Body of pancreas (tissue), 4 donors: ENCODE data around the gene QRICH2. TPM values are rescaled to one million over a fixed set of nuclear protein-coding genes. Genes with fewer than 3 reads are reported as not detected.
"Not testable (repeated sequence)": the region's sequence is repeated elsewhere in the genome, so short reads cannot be mapped to it uniquely, and the experiment has no call there.

Experiments
- ATAC-seq: fragments of 150-250 bp; one replicate; pipeline ENCODE4 v1.9.1; 2016
- DNase-seq, 4 donors: peaks; one replicate each; pipeline ENCODE4 v3.0.0-alpha.2; 2019
- H3K27ac ChIP-seq, 4 donors: fragments of 200-600 bp; sonication (generic); 1 replicate in 3 of 4; 2 replicates in 1 of 4; pipeline versions ENCODE4 v1.5.1 to v1.6.1; 2016 to 2019; ENCODE audit warnings: mild to moderate bottlenecking in 1 of 4, mixed read lengths in 1 of 4, moderate library complexity in 1 of 4
- H3K27me3 ChIP-seq, 2 donors: fragments of 200-600 bp; sonication (generic); one replicate each; pipeline ENCODE4 v1.6.0; 2016; ENCODE audit warnings: mild to moderate bottlenecking in 1 of 2
- H3K36me3 ChIP-seq, 2 donors: fragments of 200-600 bp; sonication (generic); replicated peaks in 1 of 2; 2 replicates each; pipeline ENCODE4 v1.5.1; 2016; ENCODE audit warnings: low read depth in 2 of 2; ENCODE audit not compliant: insufficient read depth in 1 of 2
- H3K4me1 ChIP-seq: fragments of 200-600 bp; sonication (generic); one replicate; pipeline ENCODE4 v1.6.0; 2016
- H3K4me3 ChIP-seq, 2 donors: fragments of 200-600 bp; sonication (generic); 1 replicate in 1 of 2; 2 replicates in 1 of 2; pipeline ENCODE4 v1.5.1; 2016 to 2019
- H3K9me3 ChIP-seq, 3 donors: fragments of 200-600 bp; sonication (generic); 1 replicate in 2 of 3; 2 replicates in 1 of 3; pipeline ENCODE4 v1.5.1; 2016
- POLR2A ChIP-seq, 3 donors: fragments of 450-650 bp; IDR thresholded peaks; one replicate each; pipeline ENCODE4 v1.6.1; 2016; ENCODE audit warnings: antibody characterized with exemption in 3 of 3, mild to moderate bottlenecking in 2 of 3
- WGBS, 2 donors: methylation state at CpG; one replicate each; pipeline ENCODE4 v1.1.5; 2017; 5-methylcytosine and 5-hydroxymethylcytosine counted together
- intact Hi-C: fragments of 100-400 bp; cut with DNase I; formaldehyde crosslinking; loops from one replicate; pipeline ENCODE4 v1.15.1; 2023
- total RNA-seq, 2 donors: library from RNA; depleted of rRNA; stranded (reverse); fragments of >200 nt; gene quantifications; one replicate each; pipeline ENCODE4 v1.1.0, GENCODE V29; 2016
- TF ChIP-seq, protein P1 (sequence below), 7 experiments: fragments of 450-650 bp in 4 of 7; fragments of 200-600 bp in 3 of 7; sonication (generic) in 3 of 7; IDR thresholded peaks; one replicate each; pipeline ENCODE4 v1.5.1; 2016 to 2019; ENCODE audit warnings: antibody characterized with exemption in 7 of 7

The QRICH2 gene
- total RNA-seq, 2 donors from 2014 or later = 0.66 to 1.6 TPM

DNA sequence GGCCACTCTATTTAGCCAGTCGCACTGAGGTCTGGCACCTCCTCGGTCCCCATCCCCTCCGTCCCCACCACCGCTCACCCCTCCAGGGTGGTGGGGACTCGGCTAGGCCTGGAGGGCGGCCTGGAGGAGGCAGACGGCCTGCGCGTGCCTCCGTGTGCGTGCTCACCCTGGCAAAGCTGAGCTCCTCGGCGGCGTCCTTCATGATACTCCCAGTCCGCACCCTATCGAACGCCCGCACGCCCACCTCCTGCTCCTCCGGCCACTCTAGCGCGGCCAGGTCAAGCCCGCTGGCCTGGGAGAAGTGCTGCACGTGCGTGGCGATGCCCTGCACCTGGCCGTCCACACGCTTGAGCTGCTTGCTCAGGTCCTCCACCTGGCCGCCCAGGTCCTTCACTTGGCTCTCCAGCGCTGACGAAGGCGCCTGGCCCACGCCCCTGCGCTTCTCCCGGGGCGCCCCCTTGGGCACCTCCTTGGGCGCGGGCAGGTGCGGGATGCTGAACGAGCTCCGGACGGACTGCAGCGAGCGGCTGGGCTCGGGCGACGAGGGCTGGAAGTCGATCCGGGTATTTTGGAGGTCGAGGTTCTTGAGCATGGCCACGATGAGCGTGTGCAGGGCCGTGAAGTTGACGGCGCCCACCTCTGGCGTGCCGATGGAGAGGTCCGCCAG, 644 bp downstream of the QRICH2 start:
- intact Hi-C loops = loop anchor here (10.0 kb wide), 1 partner anchor 207 kb away; no protein-coding TSS in a partner anchor
- DNase-seq = no peak
- TF ChIP-seq, protein P1, sequence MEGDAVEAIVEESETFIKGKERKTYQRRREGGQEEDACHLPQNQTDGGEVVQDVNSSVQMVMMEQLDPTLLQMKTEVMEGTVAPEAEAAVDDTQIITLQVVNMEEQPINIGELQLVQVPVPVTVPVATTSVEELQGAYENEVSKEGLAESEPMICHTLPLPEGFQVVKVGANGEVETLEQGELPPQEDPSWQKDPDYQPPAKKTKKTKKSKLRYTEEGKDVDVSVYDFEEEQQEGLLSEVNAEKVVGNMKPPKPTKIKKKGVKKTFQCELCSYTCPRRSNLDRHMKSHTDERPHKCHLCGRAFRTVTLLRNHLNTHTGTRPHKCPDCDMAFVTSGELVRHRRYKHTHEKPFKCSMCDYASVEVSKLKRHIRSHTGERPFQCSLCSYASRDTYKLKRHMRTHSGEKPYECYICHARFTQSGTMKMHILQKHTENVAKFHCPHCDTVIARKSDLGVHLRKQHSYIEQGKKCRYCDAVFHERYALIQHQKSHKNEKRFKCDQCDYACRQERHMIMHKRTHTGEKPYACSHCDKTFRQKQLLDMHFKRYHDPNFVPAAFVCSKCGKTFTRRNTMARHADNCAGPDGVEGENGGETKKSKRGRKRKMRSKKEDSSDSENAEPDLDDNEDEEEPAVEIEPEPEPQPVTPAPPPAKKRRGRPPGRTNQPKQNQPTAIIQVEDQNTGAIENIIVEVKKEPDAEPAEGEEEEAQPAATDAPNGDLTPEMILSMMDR (IDR thresholded peaks at IDR 0.05) = no peak
- no peak for TF ChIP-seq POLR2A (IDR thresholded peaks at IDR 0.05)
- WGBS, 2 donors = 92 to 93% methylated on average over 11 to 56 of the region's 58 CpGs
- Histone ChIP-seq H3K4me1 (no peaks in the 10 kb centered on the region), H3K36me3 (peaks cover 0 to 7% of the 10 kb centered on the region in 2 donors), H3K4me3 (no peak overlapping the region), H3K9me3 (no peaks in the 10 kb centered on the region), H3K27me3 (no peaks in the 10 kb centered on the region), H3K27ac (no peak overlapping the region)
- peak; percentile 23 for ATAC-seq

DNA sequence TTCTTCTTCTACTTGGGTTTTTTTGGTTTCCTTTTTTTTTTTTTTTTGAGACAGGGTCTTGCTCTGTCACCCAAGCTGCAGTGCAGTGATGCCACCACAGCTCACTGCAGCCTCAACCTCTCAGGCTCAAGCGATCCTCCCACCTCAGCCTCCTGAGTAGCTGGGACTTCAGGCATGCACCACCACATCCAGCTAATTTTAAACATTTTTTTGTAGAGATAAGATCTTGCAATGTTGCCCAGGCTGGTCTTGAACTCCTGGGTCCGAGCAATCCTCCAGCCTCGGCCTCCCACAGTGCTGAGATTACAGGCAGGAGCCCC, 3.0 kb downstream of the QRICH2 start:
- H3K27me3 ChIP-seq, ATAC-seq, H3K27ac ChIP-seq, H3K9me3 ChIP-seq, DNase-seq, H3K36me3 ChIP-seq, H3K4me1 ChIP-seq, H3K4me3 ChIP-seq: not testable (repeated sequence)
- intact Hi-C loops = loop anchor here (10.0 kb wide), 1 partner anchor 210 kb away; no protein-coding TSS in a partner anchor
- 82 to 93% methylated on average over 1 to 3 of the region's 3 CpGs for WGBS, 2 donors

DNA sequence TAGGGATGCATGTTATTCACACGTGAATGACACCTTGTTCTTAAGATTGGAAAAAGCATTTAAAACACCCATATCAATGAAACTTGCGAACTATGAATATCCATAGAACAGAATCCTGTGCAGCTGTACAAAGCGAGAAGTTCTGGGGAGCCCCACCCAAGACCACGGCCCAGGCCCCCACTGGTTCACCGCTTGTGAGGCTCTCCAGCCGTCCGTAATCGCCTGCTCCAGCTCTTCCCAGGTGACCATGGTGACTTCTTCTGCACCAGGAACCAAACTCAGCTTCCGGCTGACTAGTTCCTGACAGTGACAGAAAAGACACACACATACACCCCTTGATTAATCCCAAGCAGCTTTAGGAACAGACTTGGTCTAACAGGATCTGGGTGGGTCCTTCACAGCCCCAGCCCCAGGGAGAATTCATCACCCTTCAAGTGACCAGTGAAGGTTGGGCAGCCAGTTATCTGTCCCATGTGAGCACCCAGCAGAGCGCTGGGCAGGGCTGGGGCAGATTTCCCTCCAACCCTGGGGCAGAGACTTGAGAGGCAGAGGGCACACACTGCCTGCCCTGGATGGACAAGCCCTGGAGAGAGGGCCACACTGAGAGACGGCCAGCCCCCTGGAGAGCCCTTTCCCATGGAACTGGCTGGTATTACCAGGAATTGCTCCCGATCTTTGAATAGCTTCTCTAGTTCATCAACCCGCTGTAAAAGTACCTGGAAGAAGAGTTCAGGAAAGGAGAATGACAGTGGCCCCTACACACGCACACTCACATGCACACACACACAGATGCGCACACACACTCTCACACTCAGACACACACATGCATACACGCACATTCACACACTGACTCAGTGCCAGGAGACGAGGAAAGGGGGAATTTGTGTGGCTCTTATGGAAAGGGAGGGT, 3.6 kb downstream of the QRICH2 start:
- Histone ChIP-seq H3K9me3 (no peaks in the 10 kb centered on the region), H3K27me3 (no peaks in the 10 kb centered on the region), H3K4me3 (no peak overlapping the region), H3K4me1 (no peaks in the 10 kb centered on the region), H3K36me3 (no peaks in the 10 kb centered on the region), H3K27ac (no peak overlapping the region)
- ATAC-seq (no peak), DNase-seq (no peak)
- intact Hi-C loops = loop anchor here (10.0 kb wide), 1 partner anchor 210 kb away; no protein-coding TSS in a partner anchor
- 72 to 73% methylated on average over 10 to 17 of the region's 17 CpGs for WGBS, 2 donors
- TF ChIP-seq, protein P1 (IDR thresholded peaks at IDR 0.05) = no peak
- no peak for TF ChIP-seq POLR2A (IDR thresholded peaks at IDR 0.05)

DNA sequence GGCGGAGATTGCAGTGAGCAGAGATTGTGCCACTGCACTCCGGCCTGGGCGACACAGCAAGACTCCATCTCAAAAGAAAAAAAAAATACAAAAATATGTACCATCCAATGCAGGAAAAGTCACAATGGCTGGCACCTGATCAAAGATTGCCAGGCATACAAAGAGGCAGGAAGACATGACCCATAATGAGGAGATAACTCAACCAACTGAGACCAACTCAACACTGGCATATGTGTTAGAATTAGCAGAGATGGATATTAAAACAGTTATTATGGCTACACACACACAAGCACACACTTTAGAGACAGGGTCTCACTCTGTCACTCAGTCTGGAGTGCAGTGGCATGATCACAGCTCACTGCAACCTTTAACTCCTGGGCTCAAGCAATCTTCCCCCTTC, 10.6 kb downstream of the QRICH2 start:
- DNase-seq (no peak), ATAC-seq (no peak)
- no peaks in the 10 kb centered on the region for H3K9me3 ChIP-seq
- H3K4me1 ChIP-seq = no peaks in the 10 kb centered on the region
- H3K4me3 ChIP-seq = no peak overlapping the region
- intact Hi-C loops = loop anchor here (10.0 kb wide), 1 partner anchor 383 kb away; no protein-coding TSS in a partner anchor
- 97 to 98% methylated on average over 3 of the region's 3 CpGs for WGBS, 2 donors
- H3K36me3 ChIP-seq = no peaks in the 10 kb centered on the region
- H3K27ac ChIP-seq = no peak overlapping the region
- no peaks in the 10 kb centered on the region for H3K27me3 ChIP-seq
- TF ChIP-seq, protein P1 (IDR thresholded peaks at IDR 0.05) = no peak
- TF ChIP-seq POLR2A (IDR thresholded peaks at IDR 0.05) = no peak

DNA sequence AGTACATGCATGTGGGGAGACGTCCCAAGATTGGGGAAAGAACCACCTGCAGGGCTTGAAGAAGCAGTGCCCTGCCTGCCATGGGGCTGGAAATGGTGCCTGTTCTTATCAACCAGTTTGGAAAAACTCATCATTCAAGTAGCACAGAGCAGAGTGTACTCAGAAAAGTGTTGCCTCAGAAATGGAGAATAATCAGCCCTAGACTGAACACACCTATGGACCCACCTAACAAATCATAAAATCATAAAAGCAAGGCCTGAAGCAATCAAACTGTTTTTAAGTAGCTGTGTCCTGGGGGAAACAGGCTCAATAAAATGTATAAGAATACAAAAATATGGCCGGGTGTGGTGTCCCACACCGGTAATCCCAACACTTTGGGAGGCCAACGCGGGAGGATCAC, 11.2 kb downstream of the QRICH2 start:
- no peaks in the 10 kb centered on the region for H3K27me3 ChIP-seq
- intact Hi-C loops = loop anchor here (10.0 kb wide), 1 partner anchor 382 kb away; no protein-coding TSS in a partner anchor

More for the DNA sequence above, 11.2 kb downstream of the QRICH2 start:
- H3K4me3 ChIP-seq = no peak overlapping the region
- WGBS, 2 donors = 95% methylated on average over 5 of the region's 5 CpGs
- ATAC-seq = no peak
- H3K36me3 ChIP-seq = no peaks in the 10 kb centered on the region
- H3K27ac ChIP-seq = no peak overlapping the region
- no peaks in the 10 kb centered on the region for H3K4me1 ChIP-seq
- no peak for DNase-seq
- no peaks in the 10 kb centered on the region for H3K9me3 ChIP-seq
- TF ChIP-seq POLR2A (IDR thresholded peaks at IDR 0.05) = no peak
- TF ChIP-seq, protein P1 (IDR thresholded peaks at IDR 0.05) = no peak
